ENCODE results near the gene DNMBP.

DNA sequence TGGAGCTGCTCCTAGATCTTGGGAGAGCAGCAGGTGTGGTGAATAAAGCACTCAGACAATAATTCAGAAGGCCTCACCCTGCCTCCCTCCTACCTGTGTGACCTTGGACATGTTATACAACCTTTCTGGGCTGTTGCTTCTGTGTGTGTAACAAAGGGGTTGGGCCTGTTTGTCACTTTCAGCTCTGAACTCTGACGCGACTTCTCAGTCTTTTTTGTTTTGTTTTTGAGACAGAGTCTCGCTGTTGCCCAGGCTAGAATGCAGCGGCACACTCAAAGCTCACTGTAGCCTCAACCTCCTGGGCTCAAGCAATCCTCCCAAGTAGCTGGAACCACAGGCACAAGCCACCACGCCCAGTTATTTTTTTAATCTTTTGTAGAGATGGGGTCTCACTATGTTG is 89.3 kb downstream of the DNMBP start:
- TF ChIP-seq, protein P1, sequence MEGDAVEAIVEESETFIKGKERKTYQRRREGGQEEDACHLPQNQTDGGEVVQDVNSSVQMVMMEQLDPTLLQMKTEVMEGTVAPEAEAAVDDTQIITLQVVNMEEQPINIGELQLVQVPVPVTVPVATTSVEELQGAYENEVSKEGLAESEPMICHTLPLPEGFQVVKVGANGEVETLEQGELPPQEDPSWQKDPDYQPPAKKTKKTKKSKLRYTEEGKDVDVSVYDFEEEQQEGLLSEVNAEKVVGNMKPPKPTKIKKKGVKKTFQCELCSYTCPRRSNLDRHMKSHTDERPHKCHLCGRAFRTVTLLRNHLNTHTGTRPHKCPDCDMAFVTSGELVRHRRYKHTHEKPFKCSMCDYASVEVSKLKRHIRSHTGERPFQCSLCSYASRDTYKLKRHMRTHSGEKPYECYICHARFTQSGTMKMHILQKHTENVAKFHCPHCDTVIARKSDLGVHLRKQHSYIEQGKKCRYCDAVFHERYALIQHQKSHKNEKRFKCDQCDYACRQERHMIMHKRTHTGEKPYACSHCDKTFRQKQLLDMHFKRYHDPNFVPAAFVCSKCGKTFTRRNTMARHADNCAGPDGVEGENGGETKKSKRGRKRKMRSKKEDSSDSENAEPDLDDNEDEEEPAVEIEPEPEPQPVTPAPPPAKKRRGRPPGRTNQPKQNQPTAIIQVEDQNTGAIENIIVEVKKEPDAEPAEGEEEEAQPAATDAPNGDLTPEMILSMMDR (IDR thresholded peaks at IDR 0.05): no peak
- TF ChIP-seq POLR2AphosphoS5 (IDR thresholded peaks at IDR 0.05): no peak
